Measurements from ENCODE around the gene SLC9A9. TPM values are rescaled to one million over a fixed set of nuclear protein-coding genes. Genes with fewer than 3 reads are reported as not detected.

SLC9A9 gene
- total and polyA plus RNA-seq, 2 of the 8 experiments (the other 6 are each of a cell fraction or from before 2014, with no cell fraction given) = 0.48 to 1.1 TPM

DNA sequence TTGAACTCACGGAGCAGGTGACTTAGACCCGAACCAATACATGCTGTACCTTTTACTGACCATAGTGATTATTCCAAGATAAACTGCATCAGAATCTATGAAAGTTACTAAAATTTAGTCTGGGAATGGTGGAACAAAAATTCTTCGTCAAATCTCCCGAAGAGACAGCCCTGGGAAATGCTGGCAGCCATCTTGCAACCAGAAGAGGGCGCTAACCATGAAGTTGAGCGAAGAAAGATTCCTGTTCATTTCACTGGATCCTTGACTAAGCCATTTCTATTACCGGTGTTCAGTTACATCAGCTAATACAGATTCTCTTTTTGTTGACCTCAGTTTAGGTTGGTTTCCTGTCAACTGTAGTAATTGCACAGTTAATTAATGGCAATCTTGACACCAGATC lies 199.6 kb downstream of the SLC9A9 start (continued):
- TF ChIP-seq, protein P1, sequence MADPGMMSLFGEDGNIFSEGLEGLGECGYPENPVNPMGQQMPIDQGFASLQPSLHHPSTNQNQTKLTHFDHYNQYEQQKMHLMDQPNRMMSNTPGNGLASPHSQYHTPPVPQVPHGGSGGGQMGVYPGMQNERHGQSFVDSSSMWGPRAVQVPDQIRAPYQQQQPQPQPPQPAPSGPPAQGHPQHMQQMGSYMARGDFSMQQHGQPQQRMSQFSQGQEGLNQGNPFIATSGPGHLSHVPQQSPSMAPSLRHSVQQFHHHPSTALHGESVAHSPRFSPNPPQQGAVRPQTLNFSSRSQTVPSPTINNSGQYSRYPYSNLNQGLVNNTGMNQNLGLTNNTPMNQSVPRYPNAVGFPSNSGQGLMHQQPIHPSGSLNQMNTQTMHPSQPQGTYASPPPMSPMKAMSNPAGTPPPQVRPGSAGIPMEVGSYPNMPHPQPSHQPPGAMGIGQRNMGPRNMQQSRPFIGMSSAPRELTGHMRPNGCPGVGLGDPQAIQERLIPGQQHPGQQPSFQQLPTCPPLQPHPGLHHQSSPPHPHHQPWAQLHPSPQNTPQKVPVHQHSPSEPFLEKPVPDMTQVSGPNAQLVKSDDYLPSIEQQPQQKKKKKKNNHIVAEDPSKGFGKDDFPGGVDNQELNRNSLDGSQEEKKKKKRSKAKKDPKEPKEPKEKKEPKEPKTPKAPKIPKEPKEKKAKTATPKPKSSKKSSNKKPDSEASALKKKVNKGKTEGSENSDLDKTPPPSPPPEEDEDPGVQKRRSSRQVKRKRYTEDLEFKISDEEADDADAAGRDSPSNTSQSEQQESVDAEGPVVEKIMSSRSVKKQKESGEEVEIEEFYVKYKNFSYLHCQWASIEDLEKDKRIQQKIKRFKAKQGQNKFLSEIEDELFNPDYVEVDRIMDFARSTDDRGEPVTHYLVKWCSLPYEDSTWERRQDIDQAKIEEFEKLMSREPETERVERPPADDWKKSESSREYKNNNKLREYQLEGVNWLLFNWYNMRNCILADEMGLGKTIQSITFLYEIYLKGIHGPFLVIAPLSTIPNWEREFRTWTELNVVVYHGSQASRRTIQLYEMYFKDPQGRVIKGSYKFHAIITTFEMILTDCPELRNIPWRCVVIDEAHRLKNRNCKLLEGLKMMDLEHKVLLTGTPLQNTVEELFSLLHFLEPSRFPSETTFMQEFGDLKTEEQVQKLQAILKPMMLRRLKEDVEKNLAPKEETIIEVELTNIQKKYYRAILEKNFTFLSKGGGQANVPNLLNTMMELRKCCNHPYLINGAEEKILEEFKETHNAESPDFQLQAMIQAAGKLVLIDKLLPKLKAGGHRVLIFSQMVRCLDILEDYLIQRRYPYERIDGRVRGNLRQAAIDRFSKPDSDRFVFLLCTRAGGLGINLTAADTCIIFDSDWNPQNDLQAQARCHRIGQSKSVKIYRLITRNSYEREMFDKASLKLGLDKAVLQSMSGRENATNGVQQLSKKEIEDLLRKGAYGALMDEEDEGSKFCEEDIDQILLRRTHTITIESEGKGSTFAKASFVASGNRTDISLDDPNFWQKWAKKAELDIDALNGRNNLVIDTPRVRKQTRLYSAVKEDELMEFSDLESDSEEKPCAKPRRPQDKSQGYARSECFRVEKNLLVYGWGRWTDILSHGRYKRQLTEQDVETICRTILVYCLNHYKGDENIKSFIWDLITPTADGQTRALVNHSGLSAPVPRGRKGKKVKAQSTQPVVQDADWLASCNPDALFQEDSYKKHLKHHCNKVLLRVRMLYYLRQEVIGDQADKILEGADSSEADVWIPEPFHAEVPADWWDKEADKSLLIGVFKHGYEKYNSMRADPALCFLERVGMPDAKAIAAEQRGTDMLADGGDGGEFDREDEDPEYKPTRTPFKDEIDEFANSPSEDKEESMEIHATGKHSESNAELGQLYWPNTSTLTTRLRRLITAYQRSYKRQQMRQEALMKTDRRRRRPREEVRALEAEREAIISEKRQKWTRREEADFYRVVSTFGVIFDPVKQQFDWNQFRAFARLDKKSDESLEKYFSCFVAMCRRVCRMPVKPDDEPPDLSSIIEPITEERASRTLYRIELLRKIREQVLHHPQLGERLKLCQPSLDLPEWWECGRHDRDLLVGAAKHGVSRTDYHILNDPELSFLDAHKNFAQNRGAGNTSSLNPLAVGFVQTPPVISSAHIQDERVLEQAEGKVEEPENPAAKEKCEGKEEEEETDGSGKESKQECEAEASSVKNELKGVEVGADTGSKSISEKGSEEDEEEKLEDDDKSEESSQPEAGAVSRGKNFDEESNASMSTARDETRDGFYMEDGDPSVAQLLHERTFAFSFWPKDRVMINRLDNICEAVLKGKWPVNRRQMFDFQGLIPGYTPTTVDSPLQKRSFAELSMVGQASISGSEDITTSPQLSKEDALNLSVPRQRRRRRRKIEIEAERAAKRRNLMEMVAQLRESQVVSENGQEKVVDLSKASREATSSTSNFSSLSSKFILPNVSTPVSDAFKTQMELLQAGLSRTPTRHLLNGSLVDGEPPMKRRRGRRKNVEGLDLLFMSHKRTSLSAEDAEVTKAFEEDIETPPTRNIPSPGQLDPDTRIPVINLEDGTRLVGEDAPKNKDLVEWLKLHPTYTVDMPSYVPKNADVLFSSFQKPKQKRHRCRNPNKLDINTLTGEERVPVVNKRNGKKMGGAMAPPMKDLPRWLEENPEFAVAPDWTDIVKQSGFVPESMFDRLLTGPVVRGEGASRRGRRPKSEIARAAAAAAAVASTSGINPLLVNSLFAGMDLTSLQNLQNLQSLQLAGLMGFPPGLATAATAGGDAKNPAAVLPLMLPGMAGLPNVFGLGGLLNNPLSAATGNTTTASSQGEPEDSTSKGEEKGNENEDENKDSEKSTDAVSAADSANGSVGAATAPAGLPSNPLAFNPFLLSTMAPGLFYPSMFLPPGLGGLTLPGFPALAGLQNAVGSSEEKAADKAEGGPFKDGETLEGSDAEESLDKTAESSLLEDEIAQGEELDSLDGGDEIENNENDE (IDR thresholded peaks at IDR 0.05; ENCODE audit: insufficient replicate concordance, low read length) = no peak
- TF ChIP-seq MAFK (IDR thresholded peaks at IDR 0.05; ENCODE audit: low read depth, low read length) (no peak), EGR1 (IDR thresholded peaks at IDR 0.05; ENCODE audit: borderline replicate concordance, low read depth, low read length) (no peak), KDM5A (IDR thresholded peaks at IDR 0.05; ENCODE audit: low read length) (no peak), YY1 (IDR thresholded peaks at IDR 0.05; ENCODE audit: low read depth, low read length) (peak; percentile 86), ZNF274 (IDR thresholded peaks at IDR 0.05; ENCODE audit: borderline replicate concordance, extremely low read depth, low read length) (no peak), SUZ12 (IDR thresholded peaks at IDR 0.05; ENCODE audit: low read length) (no peak)
- TF ChIP-seq, protein P2, sequence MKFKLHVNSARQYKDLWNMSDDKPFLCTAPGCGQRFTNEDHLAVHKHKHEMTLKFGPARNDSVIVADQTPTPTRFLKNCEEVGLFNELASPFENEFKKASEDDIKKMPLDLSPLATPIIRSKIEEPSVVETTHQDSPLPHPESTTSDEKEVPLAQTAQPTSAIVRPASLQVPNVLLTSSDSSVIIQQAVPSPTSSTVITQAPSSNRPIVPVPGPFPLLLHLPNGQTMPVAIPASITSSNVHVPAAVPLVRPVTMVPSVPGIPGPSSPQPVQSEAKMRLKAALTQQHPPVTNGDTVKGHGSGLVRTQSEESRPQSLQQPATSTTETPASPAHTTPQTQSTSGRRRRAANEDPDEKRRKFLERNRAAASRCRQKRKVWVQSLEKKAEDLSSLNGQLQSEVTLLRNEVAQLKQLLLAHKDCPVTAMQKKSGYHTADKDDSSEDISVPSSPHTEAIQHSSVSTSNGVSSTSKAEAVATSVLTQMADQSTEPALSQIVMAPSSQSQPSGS (IDR thresholded peaks at IDR 0.05; ENCODE audit: low read length) = no peak
